Stimulated activated naive CD8-positive, alpha-beta T cell treated with anti-CD3 and anti-CD28 coated beads, Interleukin-15, Interleukin-2, amounts not matched to agents 100 U/mL and 50 U/mL, for 24 hours (primary cell): ENCODE results near the gene OGG1.

Experiments used
- ATAC-seq: fragments of 150-1000 bp; cut with Tn5 transposase; one replicate; pipeline ENCODE4 v1.10.0; 2021
- DNase-seq: peaks from one replicate; pipeline ENCODE4 v3.0.0; 2021

OGG1 gene

DNA sequence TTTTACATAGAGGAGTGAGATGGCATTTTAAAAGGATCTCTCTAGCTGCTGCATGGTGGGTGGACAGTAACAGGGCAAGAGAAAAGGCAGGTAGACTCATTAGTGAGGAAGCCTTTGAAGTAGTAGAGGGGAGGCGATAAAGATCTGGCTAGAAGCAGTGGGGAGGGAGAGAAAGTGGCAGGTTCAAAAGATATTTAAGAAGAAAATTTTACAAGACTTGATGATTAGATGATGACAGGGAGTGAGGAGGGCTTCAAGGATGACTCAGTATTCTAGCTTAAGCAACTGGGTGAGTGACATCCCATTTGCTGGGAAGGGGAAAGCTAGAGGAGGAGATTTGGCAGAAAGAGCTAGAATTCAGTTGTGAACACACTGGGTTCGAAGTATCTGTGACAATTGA is 22.0 kb upstream of the OGG1 start:
- DNase-seq, result no peak
- ATAC-seq, result no peak

DNA sequence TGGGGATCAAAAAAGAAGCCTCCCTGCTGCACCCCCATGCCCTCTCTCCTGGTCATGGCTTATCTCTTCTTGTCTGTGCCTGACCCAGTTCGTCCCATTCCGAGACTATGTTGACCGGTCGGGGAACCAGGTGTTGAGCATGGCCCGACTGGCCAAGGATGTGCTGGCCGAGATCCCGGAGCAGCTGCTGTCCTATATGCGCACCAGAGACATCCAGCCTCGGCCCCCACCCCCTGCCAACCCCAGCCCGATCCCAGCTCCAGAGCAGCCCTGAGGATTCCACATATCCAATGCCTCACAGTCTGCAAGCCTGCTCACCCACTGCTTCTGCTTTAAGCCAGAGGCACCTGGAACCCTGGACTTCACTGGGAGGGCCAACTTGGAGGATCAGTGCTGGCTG is 20.3 kb upstream of the OGG1 start:
- ATAC-seq (no peak), DNase-seq (no peak)

GRCh38 chr3:9730657-9731205 is 19.0 kb upstream of the OGG1 start:
- no peak for DNase-seq
- ATAC-seq, result peak; percentile 41

DNA sequence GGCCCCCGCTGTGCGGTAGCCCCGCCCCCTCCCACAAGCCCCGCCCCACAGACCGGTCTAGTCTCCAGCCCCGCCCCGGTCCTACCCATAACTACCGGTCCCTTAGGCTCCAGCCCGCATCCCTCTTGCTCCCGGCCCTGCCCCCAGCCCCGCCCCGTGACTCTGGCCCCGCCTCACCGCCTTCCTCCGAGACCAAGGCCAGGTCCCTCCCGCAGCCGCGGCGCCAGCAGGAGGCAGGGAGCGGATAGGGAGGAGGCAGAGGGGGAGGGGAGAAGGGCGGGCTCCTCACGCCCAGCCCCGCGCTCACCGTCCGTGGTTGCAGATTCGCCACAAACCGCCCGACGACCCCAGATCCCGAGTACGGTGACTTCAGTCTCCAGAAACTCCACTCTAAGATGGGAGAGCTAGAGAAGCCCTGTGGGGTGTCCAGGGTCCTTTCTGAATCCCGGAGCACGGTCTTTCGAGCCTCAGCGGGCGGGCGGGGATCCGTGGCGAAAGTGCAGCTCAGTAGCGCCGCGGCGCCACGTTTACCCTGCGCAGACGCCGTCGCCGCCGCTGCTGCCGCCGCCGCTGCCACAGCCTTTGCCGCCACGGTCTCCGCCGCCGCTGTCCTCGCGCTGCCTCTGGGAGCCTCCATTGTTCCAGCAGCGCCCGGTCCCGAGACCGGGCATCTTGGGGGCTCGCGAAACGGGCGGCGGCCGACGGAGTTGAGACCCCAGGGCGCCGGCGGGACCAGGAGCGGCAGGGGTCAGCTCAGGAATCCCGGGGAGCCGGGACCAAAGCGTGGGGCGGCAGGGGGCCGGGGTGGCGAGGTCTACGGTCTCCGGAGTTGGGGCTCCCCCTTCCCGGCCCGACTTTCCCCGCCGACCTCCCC is 18.3 kb upstream of the OGG1 start, which contains the start of gene BRPF1:
Gene BRPF1 (plus strand): TSS at position 530 of the 874 bp plus-strand sequence. CDS start 2,406 bp downstream, outside the sequence.
- ATAC-seq (peak; percentile 98), DNase-seq (peak; percentile 100)

- DNase-seq (peak; percentile 59), ATAC-seq (no peak)
Measured at GRCh38 chr3:9732080-9732739, 17.5 kb upstream of the OGG1 start.

DNA sequence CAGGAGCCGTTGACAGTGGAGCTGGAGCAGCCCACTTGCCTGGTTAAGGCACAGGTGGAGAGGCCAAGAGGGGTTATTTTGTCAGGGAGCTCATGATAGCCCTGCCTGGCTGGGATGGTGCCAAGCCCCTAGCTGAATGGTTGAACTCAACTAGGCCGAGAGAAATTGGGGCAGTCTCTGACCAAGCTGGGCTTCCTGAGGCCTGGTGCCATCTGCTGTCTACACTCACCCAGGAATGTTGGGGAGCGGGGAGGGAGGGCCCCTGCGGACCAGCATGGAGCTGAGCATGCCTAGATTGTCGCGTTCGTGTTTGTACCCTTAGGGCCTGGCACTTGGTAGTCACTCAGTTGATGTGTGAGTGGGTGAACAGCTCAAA is 17.0 kb upstream of the OGG1 start:
- no peak for DNase-seq
- ATAC-seq, result no peak

DNA sequence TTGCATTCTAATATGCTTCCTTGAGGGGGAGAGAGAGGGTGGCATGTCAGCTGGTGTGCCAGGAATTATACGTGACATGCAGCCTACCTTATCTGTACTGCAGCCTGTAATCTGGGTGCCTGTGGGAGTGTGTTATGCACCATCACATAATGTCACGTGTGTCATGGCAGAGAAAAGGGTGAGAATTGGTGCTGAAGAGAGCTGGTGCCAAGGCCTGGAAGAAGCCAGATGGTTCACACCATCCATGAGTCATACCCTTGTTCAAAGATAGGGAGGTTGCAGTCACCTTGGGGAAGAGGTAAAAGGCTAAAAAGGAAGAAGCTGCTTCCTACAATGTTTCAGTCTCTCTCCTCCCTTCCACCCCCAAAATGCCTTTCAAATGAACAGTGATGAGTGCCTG is 12.9 kb upstream of the OGG1 start:
- no peak for DNase-seq
- ATAC-seq, result peak; percentile 66

DNA sequence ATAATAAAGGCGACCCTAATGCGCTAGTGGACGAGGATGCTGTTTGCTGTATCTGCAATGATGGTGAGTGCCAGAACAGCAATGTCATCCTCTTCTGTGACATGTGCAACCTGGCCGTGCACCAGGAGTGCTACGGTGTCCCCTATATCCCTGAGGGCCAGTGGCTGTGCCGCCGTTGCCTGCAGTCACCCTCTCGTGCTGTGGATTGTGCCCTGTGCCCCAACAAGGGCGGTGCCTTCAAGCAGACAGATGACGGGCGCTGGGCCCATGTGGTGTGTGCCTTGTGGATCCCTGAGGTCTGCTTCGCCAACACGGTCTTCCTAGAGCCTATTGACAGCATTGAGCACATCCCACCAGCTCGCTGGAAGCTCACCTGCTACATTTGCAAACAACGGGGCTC is 10.6 kb upstream of the OGG1 start:
- no peak for DNase-seq
- ATAC-seq, result no peak

GRCh38 chr3:9742560-9742959 is 7.2 kb upstream of the OGG1 start:
- DNase-seq (no peak), ATAC-seq (no peak)

DNA sequence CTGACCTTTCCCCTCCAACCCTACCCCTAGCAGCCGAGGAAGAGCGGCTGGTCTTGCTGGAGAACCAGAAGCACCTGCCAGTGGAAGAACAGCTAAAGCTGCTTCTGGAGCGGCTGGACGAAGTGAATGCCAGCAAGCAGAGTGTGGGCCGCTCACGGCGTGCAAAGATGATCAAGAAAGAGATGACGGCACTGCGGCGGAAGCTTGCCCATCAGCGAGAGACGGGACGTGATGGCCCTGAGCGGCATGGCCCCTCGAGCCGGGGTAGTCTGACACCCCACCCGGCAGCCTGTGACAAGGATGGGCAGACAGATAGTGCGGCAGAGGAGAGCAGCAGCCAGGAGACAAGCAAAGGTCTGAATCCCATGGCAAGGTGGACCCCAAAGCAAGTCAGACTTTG is 6.2 kb upstream of the OGG1 start:
- no peak for DNase-seq
- no peak for ATAC-seq

- ATAC-seq, result no peak
- no peak for DNase-seq
Measured at GRCh38 chr3:9744162-9744561, 5.6 kb upstream of the OGG1 start.

- no peak for DNase-seq
- ATAC-seq, result no peak
Measured at GRCh38 chr3:9745521-9745920, 4.2 kb upstream of the OGG1 start.

GRCh38 chr3:9746330-9746729 is 3.4 kb upstream of the OGG1 start:
- DNase-seq, result peak; percentile 36
- ATAC-seq, result no peak

GRCh38 chr3:9747267-9747666 is 2.5 kb upstream of the OGG1 start:
- no peak for ATAC-seq
- no peak for DNase-seq

GRCh38 chr3:9748031-9748430 is 1.7 kb upstream of the OGG1 start:
- no peak for ATAC-seq
- DNase-seq, result no peak

- no peak for ATAC-seq
- no peak for DNase-seq
Measured at GRCh38 chr3:9749296-9749644, 482 bp upstream of the OGG1 start.

- no peak for ATAC-seq
Measured at GRCh38 chr3:9750556-9751411, 1.0 kb downstream of the OGG1 start.

DNA sequence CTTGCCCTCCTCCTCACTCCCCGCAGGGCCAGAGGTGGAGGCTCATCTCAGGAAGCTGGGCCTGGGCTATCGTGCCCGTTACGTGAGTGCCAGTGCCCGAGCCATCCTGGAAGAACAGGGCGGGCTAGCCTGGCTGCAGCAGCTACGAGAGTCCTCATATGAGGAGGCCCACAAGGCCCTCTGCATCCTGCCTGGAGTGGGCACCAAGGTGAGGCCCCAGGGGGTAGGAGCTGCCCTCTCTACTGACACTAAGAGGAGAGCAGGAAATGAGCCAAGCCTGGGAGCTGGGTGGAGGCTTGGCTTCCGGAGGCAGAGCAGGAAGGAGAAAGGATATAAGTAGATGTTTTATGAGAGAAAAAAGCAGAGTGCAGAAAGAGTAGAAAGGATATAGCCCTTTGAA is 4.9 kb downstream of the OGG1 start:
- ATAC-seq, result no peak
- no peak for DNase-seq

More at GRCh38 chr3:9750556-9751411, 1.0 kb downstream of the OGG1 start:
- no peak for DNase-seq

DNA sequence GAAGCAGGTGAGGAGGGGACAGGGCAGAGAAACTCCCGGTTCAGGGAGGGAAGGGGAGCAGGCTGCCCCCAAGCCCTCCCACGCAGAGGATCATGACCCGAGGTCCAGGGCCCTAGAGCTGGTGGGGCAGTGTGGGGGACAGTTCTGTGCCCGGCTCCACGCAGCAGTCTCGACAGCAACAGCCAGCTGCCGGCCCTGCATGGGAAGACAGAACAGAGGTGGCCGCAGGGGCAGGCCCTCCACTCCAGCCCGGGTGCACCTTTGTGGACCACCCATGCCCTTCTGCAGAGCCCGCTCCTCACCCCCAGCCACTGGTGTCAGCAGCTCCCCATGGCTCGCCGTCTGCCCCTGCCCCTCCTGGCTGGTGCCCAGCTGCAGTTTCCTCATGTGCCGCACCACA is 7.7 kb downstream of the OGG1 start:
- DNase-seq (no peak), ATAC-seq (no peak)

GRCh38 chr3:9760779-9761505 is 11.2 kb downstream of the OGG1 start:
- no peak for ATAC-seq

DNA sequence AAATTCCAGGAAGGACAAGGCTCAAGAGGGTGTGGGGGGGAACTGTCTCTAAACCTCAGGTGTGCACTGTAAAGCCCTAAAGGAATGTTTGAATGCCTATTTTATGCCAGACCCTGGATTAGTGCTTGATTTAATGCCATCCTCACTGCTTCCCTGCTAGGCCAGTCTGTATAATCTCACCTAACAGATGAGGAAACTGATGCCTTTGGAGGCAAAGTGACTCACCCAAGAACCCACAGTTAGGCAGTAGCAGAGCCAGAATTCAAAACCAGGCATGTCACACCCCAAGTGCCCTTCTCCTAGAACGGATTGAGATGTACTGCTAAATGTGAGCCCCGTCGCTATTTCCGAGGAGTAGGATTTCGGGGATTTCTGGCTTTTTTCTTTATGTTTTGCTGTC is 12.2 kb downstream of the OGG1 start:
- DNase-seq, result no peak
- ATAC-seq, result no peak

More at GRCh38 chr3:9760779-9761505, 11.2 kb downstream of the OGG1 start:
- DNase-seq, result no peak

GRCh38 chr3:9762871-9763270 is 13.1 kb downstream of the OGG1 start:
- DNase-seq (no peak), ATAC-seq (no peak)
